ENCODE data around the gene SULT1C2. TPM values are rescaled to one million over a fixed set of nuclear protein-coding genes. Genes with fewer than 3 reads are reported as not detected.
"Not testable (repeated sequence)": the region's sequence is repeated elsewhere in the genome, so short reads cannot be mapped to it uniquely, and the experiment has no call there.

Gene SULT1C2
- total RNA-seq, 1 donor from 2014 or later = 0.19 TPM

GRCh38 chr2:108348816-108349570 lies 60.3 kb downstream of the SULT1C2 start:
- Mint-ChIP-seq H3K4me3 (no peak overlapping the region), H3K9me3 (no peaks in the 10 kb centered on the region), H3K36me3 (ENCODE audit: low read depth) (peaks cover under 1% of the 10 kb centered on the region), H3K27ac (ENCODE audit: unreplicated experiment) (no peak overlapping the region), H3K4me1 (no peaks in the 10 kb centered on the region), H3K27me3 (ENCODE audit: low read depth) (peaks cover 6% of the 10 kb centered on the region)
- no peak for DNase-seq (ENCODE audit: low read depth, low spot score)
- TF ChIP-seq CTCF (conservative IDR thresholded peaks at IDR 0.05) = no peak

- no peak for DNase-seq (ENCODE audit: low read depth, low spot score)
- H3K27ac Mint-ChIP-seq (ENCODE audit: unreplicated experiment) = no peak overlapping the region
- H3K9me3 Mint-ChIP-seq = no peaks in the 10 kb centered on the region
- no peak overlapping the region for H3K4me3 Mint-ChIP-seq
- H3K4me1 Mint-ChIP-seq = no peaks in the 10 kb centered on the region
- no peak for TF ChIP-seq CTCF (conservative IDR thresholded peaks at IDR 0.05)
- H3K36me3 Mint-ChIP-seq (ENCODE audit: low read depth) = no peaks in the 10 kb centered on the region
- H3K27me3 Mint-ChIP-seq (ENCODE audit: low read depth) = peaks cover 6% of the 10 kb centered on the region
Observed at GRCh38 chr2:108349571-108349928, 60.9 kb downstream of the SULT1C2 start.

- Mint-ChIP-seq H3K9me3 (no peaks in the 10 kb centered on the region), H3K36me3 (ENCODE audit: low read depth) (no peaks in the 10 kb centered on the region), H3K27me3 (ENCODE audit: low read depth) (peaks cover 6% of the 10 kb centered on the region), H3K27ac (ENCODE audit: unreplicated experiment) (no peak overlapping the region), H3K4me3 (no peak overlapping the region), H3K4me1 (no peaks in the 10 kb centered on the region)
- no peak for TF ChIP-seq CTCF (conservative IDR thresholded peaks at IDR 0.05)
- DNase-seq (ENCODE audit: low read depth, low spot score) = no peak
Observed at GRCh38 chr2:108351889-108352288, 63.2 kb downstream of the SULT1C2 start.

- peaks cover 6% of the 10 kb centered on the region for H3K27me3 Mint-ChIP-seq (ENCODE audit: low read depth)
- H3K4me1 Mint-ChIP-seq = no peaks in the 10 kb centered on the region
- no peak overlapping the region for H3K4me3 Mint-ChIP-seq
- no peak for TF ChIP-seq CTCF (conservative IDR thresholded peaks at IDR 0.05)
- no peak overlapping the region for H3K27ac Mint-ChIP-seq (ENCODE audit: unreplicated experiment)
- peaks cover under 1% of the 10 kb centered on the region for H3K9me3 Mint-ChIP-seq
- no peaks in the 10 kb centered on the region for H3K36me3 Mint-ChIP-seq (ENCODE audit: low read depth)
- DNase-seq (ENCODE audit: low read depth, low spot score) = no peak
Observed at GRCh38 chr2:108354136-108354535, 65.4 kb downstream of the SULT1C2 start.

GRCh38 chr2:108355906-108356734 lies 67.4 kb downstream of the SULT1C2 start:
- Mint-ChIP-seq H3K9me3 (peaks cover 6% of the 10 kb centered on the region), H3K4me3 (no peak overlapping the region), H3K36me3 (ENCODE audit: low read depth) (no peaks in the 10 kb centered on the region), H3K27me3 (ENCODE audit: low read depth) (no peaks in the 10 kb centered on the region), H3K27ac (ENCODE audit: unreplicated experiment) (no peak overlapping the region), H3K4me1 (no peaks in the 10 kb centered on the region)
- no peak for TF ChIP-seq CTCF (conservative IDR thresholded peaks at IDR 0.05)
- no peak for DNase-seq (ENCODE audit: low read depth, low spot score)

GRCh38 chr2:108359336-108359735 lies 70.6 kb downstream of the SULT1C2 start:
- not testable (repeated sequence) for H3K27me3 Mint-ChIP-seq (ENCODE audit: low read depth); H3K27ac Mint-ChIP-seq (ENCODE audit: unreplicated experiment); H3K36me3 Mint-ChIP-seq (ENCODE audit: low read depth); H3K4me1 Mint-ChIP-seq; DNase-seq (ENCODE audit: low read depth, low spot score); H3K9me3 Mint-ChIP-seq; H3K4me3 Mint-ChIP-seq

Data from neural crest cell (in vitro differentiated cells).